Parathyroid adenoma (tissue), 2 donors: Measurements from ENCODE around the gene BUB1B.
"Not testable (repeated sequence)": the region's sequence is repeated elsewhere in the genome, so short reads cannot be mapped to it uniquely, and the experiment has no call there.

Source experiments
- H2AFZ ChIP-seq: fragments of 300-600 bp; sonication (generic); one replicate; pipeline ENCODE4 v1.7.0; 2017; ENCODE audit warnings: antibody characterized with exemption, mild to moderate bottlenecking
- H3K27ac ChIP-seq: fragments of 300-600 bp; sonication (generic); one replicate; pipeline ENCODE4 v1.7.0; 2017
- H3K27me3 ChIP-seq: fragments of 300-600 bp; sonication (generic); one replicate; pipeline ENCODE4 v1.7.0; 2017; ENCODE audit warnings: low read length; ENCODE audit not compliant: control insufficient read depth, insufficient read depth
- H3K36me3 ChIP-seq: fragments of 300-600 bp; sonication (generic); one replicate; pipeline ENCODE4 v1.7.0; 2017; ENCODE audit warnings: low read length; ENCODE audit not compliant: control insufficient read depth, insufficient read depth
- H3K4me1 ChIP-seq: fragments of 300-600 bp; sonication (generic); one replicate; pipeline ENCODE4 v1.7.0; 2017; ENCODE audit warnings: control low read depth
- H3K4me2 ChIP-seq: fragments of 300-600 bp; sonication (generic); one replicate; pipeline ENCODE4 v1.7.0; 2017; ENCODE audit warnings: low read length
- H3K4me3 ChIP-seq: fragments of 300-600 bp; sonication (generic); one replicate; pipeline ENCODE4 v1.7.0; 2017; ENCODE audit warnings: low read depth, low read length
- H3K79me2 ChIP-seq: fragments of 300-600 bp; sonication (generic); one replicate; pipeline ENCODE4 v1.7.0; 2017; ENCODE audit warnings: control low read depth
- H3K9ac ChIP-seq: fragments of 300-600 bp; sonication (generic); one replicate; pipeline ENCODE4 v1.7.0; 2017; ENCODE audit warnings: mild to moderate bottlenecking
- H3K9me3 ChIP-seq: fragments of 300-600 bp; sonication (generic); one replicate; pipeline ENCODE4 v1.7.0; 2017; ENCODE audit warnings: low read length; ENCODE audit not compliant: control insufficient read depth
- TF ChIP-seq, protein P1 (sequence below): fragments of 300-600 bp; sonication (generic); IDR thresholded peaks from one replicate; pipeline ENCODE4 v1.7.0; 2017; ENCODE audit warnings: antibody characterized with exemption, mild to moderate bottlenecking
- donor health status: primary hyperparathyroidism.

Gene BUB1B, protein sequence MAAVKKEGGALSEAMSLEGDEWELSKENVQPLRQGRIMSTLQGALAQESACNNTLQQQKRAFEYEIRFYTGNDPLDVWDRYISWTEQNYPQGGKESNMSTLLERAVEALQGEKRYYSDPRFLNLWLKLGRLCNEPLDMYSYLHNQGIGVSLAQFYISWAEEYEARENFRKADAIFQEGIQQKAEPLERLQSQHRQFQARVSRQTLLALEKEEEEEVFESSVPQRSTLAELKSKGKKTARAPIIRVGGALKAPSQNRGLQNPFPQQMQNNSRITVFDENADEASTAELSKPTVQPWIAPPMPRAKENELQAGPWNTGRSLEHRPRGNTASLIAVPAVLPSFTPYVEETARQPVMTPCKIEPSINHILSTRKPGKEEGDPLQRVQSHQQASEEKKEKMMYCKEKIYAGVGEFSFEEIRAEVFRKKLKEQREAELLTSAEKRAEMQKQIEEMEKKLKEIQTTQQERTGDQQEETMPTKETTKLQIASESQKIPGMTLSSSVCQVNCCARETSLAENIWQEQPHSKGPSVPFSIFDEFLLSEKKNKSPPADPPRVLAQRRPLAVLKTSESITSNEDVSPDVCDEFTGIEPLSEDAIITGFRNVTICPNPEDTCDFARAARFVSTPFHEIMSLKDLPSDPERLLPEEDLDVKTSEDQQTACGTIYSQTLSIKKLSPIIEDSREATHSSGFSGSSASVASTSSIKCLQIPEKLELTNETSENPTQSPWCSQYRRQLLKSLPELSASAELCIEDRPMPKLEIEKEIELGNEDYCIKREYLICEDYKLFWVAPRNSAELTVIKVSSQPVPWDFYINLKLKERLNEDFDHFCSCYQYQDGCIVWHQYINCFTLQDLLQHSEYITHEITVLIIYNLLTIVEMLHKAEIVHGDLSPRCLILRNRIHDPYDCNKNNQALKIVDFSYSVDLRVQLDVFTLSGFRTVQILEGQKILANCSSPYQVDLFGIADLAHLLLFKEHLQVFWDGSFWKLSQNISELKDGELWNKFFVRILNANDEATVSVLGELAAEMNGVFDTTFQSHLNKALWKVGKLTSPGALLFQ

DNA sequence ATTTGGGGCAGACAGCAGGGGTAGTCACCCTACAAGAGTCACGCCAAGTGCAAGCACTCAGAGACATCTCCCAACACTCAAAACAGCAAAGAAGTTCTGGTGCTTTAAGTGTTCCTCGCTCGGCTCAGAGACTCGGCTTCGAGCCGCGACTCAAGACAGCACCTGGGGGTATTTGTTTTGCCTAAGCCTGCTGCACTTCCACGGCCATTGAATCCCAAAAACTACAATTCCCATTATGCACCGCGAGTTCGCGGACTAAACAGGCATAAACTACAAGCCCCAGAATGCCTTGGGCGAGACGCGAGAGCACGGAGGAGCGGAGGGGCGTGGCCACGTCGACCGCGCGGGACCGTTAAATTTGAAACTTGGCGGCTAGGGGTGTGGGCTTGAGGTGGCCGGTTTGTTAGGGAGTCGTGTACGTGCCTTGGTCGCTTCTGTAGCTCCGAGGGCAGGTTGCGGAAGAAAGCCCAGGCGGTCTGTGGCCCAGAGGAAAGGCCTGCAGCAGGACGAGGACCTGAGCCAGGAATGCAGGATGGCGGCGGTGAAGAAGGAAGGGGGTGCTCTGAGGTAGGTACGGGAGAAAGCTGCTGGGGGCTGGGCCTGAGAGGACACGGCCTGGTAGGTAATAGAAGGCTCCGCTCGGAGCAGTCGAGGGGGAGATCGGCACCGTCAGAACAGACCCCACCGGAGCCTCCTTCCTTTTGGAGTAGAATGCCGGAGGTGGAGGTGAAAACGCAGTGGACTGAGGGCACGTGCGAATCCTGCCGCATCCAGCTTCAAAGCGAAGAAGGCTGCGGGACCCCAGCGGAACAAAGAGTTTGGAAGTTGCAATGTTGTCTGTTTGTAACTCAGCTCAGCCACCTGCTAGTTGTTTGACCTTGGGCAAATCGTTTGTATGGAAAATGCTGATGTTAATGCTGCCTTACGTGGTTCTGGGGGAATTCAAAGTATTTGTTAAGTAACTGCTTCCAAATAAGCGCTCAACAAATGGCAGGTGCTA lies at the start of gene BUB1B:
TSS of gene BUB1B (plus strand) at position 381 of the 1,000 bp plus-strand sequence. CDS start at position 533, 152 bp downstream.
- Histone ChIP-seq H2AFZ (peak within 1 kb of the TSS; percentile 57), H3K9me3 (no peaks in the 10 kb centered on the region), H3K27ac (no peak within 1 kb of the TSS), H3K36me3 (no peaks in the 10 kb centered on the region), H3K4me1 (peaks cover 5% of the 10 kb centered on the region), H3K4me2 (peak within 1 kb of the TSS; percentile 85), H3K27me3 (no peaks in the 10 kb centered on the region), H3K79me2 (no peaks in the 10 kb centered on the region), H3K9ac (no peak within 1 kb of the TSS), H3K4me3 (peak within 1 kb of the TSS; percentile 60)
- TF ChIP-seq, protein P1, sequence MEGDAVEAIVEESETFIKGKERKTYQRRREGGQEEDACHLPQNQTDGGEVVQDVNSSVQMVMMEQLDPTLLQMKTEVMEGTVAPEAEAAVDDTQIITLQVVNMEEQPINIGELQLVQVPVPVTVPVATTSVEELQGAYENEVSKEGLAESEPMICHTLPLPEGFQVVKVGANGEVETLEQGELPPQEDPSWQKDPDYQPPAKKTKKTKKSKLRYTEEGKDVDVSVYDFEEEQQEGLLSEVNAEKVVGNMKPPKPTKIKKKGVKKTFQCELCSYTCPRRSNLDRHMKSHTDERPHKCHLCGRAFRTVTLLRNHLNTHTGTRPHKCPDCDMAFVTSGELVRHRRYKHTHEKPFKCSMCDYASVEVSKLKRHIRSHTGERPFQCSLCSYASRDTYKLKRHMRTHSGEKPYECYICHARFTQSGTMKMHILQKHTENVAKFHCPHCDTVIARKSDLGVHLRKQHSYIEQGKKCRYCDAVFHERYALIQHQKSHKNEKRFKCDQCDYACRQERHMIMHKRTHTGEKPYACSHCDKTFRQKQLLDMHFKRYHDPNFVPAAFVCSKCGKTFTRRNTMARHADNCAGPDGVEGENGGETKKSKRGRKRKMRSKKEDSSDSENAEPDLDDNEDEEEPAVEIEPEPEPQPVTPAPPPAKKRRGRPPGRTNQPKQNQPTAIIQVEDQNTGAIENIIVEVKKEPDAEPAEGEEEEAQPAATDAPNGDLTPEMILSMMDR = no peak

DNA sequence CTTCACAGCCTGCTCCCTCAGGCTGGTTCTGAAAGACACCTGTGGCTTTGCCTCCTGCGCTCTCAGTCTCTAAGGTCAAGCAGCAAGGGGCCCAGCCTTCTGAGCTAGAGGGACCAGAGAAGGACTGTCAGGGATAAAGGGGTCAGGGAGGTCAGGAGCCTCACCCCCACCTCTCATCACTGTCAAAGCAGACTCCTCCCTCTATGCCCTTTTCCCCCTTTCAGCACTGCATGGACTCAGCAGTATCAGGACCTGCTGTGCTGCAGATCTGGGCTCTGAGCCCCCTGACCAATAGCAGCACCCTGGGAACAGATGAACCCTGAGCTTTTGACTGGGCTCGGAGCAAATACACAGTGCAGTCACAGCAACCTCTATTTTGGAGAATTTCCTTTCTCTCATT lies 49.0 kb upstream of the BUB1B start:
- no peaks in the 10 kb centered on the region for H3K27me3 ChIP-seq
- no peak overlapping the region for H2AFZ ChIP-seq
- no peaks in the 10 kb centered on the region for H3K79me2 ChIP-seq
- H3K4me1 ChIP-seq = peaks cover 4% of the 10 kb centered on the region
- no peak overlapping the region for H3K4me3 ChIP-seq
- no peak overlapping the region for H3K9ac ChIP-seq
- no peak overlapping the region for H3K4me2 ChIP-seq
- H3K36me3 ChIP-seq = no peaks in the 10 kb centered on the region
- TF ChIP-seq, protein P1 = no peak
- no peaks in the 10 kb centered on the region for H3K9me3 ChIP-seq
- H3K27ac ChIP-seq = no peak overlapping the region

DNA sequence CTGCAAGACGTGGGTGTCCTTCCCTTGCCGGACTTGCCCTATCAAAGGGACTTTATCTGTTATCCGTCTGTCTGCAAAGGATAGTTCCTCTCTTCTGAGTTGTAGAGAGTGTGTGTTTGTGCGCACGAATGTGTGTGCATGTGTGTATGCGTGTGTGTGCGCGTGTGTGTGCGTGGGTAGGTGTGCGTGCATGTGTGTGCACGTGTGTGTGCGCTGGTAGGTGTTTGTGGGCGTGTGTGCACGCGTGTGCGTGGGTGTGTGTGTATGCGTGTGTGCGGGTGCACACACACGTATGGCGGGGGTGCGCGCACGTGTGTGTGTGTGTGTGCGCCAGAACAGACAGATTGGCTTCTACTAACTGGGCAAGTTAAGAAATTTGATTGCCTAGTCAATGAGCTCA lies 48.1 kb upstream of the BUB1B start:
- TF ChIP-seq, protein P1 = no peak
- Histone ChIP-seq H3K9me3 (no peaks in the 10 kb centered on the region), H3K27me3 (no peaks in the 10 kb centered on the region), H3K4me2 (no peak overlapping the region), H3K27ac (no peak overlapping the region), H3K9ac (no peak overlapping the region), H3K4me1 (no peaks in the 10 kb centered on the region), H3K4me3 (no peak overlapping the region), H2AFZ (no peak overlapping the region), H3K36me3 (no peaks in the 10 kb centered on the region), H3K79me2 (no peaks in the 10 kb centered on the region)

DNA sequence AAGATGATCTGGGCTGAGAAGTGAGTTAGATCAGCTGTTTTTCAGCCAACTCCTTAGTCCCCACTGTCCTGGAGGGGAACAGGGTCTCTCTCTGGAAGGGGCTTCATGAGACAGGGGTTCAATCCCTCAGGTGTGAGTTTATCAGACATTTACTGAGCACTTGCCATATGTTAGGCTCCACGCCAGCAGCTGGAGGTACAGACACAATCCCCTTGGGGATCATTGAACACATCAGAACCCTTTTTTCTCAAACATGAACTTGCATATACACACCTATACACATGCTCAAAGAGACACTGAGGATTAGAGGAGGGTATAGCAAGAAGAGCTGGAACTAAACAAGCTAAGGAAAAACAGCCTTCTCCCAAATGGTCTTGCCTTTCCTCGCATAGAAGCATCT lies 46.7 kb upstream of the BUB1B start:
- Histone ChIP-seq H2AFZ (no peak overlapping the region), H3K4me2 (no peak overlapping the region), H3K4me1 (no peaks in the 10 kb centered on the region), H3K27me3 (no peaks in the 10 kb centered on the region), H3K36me3 (no peaks in the 10 kb centered on the region), H3K79me2 (no peaks in the 10 kb centered on the region), H3K9ac (no peak overlapping the region), H3K27ac (no peak overlapping the region), H3K4me3 (no peak overlapping the region), H3K9me3 (no peaks in the 10 kb centered on the region)
- TF ChIP-seq, protein P1 = no peak

DNA sequence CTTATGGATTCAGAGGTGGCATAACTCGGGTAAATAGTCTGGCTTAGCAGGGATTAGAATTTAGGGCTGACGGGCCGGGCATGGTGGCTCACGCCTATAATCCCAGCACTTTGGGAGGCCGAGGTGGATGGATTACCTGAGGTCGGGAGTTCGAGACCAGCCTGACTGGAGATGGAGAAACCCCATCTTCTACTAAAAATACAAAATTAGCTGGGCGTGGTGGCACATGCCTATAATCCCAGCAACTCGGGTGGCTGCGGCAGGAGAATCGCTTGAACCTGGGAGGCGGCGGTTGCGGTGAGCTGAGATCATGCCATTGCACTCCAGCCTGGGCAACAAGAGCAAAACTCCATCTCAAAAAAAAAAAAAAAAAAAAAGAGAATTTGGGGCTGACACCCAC lies 45.8 kb upstream of the BUB1B start:
- not testable (repeated sequence) for H3K9me3 ChIP-seq, H3K27ac ChIP-seq, H3K27me3 ChIP-seq, H3K79me2 ChIP-seq, H3K9ac ChIP-seq, H2AFZ ChIP-seq, H3K36me3 ChIP-seq, H3K4me3 ChIP-seq, H3K4me2 ChIP-seq, H3K4me1 ChIP-seq
